Stimulated activated CD4-positive, alpha-beta T cell treated with anti-CD3 and anti-CD28 coated beads, Interleukin-15, amount 100 ng/mL, for 1 hour (primary cell): ENCODE results near the gene MRGPRX4.

Experiments used
- DNase-seq, 2 donors: peaks; one replicate each; pipeline ENCODE4 v3.0.0-alpha.2; 2020; ENCODE audit warnings: low read depth in 1 of 2, low spot score in 1 of 2

MRGPRX4 gene

DNA sequence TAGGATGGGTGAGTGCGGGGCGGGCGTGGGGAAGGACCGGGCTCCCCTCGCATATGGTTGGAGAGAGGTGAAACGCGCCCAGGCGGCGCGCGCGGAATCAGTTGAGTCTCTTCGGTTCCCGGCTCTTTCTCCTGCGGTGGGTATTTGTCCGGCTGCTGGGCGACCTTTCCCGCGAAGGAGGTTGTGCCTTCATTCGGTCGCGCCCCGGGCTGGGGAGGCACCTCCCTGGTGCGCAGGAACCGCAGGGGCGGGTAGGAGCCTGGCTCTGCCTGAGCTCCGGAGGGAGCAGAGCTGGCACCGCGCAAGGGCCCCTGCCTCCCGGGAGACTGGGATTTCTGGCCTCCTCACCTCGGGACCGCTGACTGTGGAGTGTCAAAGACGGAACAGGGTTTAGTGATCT is 36.4 kb downstream of the MRGPRX4 start:
- DNase-seq = no peak

- no peak for DNase-seq
These were observed 48.7 kb downstream of the MRGPRX4 start for GRCh38 chr11:18221274-18221876.

DNA sequence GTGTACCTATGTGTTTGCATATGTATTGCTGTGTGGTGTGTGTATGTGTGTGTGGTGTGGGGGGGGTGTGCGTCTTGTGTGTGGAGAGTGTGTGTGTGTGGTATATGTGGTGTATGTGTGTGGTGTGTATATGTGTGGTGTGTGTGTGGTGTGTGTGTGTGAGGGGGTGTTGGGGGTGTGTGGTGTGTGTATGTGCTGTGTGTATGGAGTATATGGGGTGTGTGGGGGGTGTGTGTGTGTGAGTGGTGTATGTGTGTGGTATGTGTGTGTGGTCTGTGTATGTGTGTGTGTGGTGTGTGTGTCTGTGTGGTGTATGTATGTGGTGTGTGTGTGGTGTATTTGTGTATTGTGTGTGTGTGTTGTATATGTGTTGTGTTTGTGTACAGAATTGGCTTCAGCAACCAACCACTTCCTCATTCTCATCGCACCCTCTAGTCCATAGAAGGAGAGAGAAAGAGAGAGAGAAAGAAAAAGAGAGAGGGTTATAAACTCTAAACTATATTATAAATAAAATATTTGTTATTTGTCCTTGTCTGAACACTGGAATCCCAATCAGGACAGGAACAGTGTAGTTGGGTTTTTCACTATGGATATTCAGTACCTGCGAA is 50.3 kb downstream of the MRGPRX4 start:
- no peak for DNase-seq
